ENCODE data around the gene PLSCR4.

Gene PLSCR4

DNA sequence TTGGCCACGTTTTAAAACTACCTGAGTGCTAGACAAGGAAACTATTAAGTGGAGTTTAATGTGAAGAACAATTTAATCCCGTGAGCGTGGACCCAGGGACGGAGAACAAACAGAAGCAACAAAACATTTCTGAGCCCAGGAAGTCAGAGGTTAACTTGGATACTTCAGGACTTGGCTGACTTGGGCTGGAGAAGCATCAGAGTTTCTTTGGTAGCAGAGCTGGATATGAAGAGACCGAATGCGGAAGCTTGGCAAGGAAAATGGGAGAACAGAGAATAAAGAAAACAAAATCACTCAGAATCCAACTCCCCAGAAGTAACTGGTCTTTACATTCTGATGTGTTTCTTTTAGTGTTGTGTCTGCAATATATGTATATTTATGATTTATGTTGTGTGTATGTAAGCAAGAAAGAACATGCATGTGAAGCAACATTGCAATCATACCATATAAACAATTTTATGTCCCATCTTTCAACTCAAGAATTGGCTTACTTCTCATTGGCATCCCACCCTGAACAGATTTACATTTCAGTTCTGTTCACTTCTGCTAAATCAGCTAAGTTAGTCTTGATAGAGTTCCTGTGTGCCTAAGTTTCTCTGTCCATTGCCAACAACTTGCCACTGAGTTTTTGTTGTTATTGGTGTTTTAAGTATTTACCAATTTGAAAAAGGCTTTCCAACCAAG, 72.8 kb downstream of the PLSCR4 start:
- Histone ChIP-seq H3K27me3 (replicated peaks in 2 of 5; ENCODE audit: control insufficient read depth in 4 of 5, insufficient read depth in 5 of 5, low read length in 4 of 5) (no peaks in the 10 kb centered on the region), H3K9me3 (ENCODE audit: control extremely low read depth in 1 of 5, control insufficient read depth in 4 of 5, insufficient read depth in 2 of 5, low read depth in 1 of 5, low read length in 4 of 5) (peaks cover 0 to 1% (median 0%) of the 10 kb centered on the region in 5 experiments), H3K36me3 (ENCODE audit: control insufficient read depth in 4 of 4, insufficient read depth in 4 of 4, low read length in 3 of 4) (no peaks in the 10 kb centered on the region), H3K4me3 (ENCODE audit: control insufficient read depth in 1 of 7, extremely low read depth in 1 of 7, insufficient read depth in 4 of 7, low read depth in 2 of 7, low read length in 6 of 7) (no peak overlapping the region), H3K4me1 (ENCODE audit: control extremely low read depth in 1 of 4, control insufficient read depth in 4 of 4, insufficient read depth in 4 of 4, low read length in 3 of 4) (no peaks in the 10 kb centered on the region), H3K27ac (ENCODE audit: insufficient read depth in 1 of 2, low read depth in 1 of 2, low read length in 2 of 2, poor library complexity in 1 of 2, severe bottlenecking in 2 of 2) (no peak overlapping the region)
- WGBS (ENCODE audit: insufficient coverage), result 93% methylated on average over 4 of the region's 6 CpGs
- ChIA-PET POLR2A (interaction anchor here (1.0 kb wide), 1 partner anchor 13 kb away, joined by 7 read pairs; no protein-coding TSS in a partner anchor), CTCF (interaction anchor here (0.7 to 3.9 kb wide), 4 partner anchors 8 to 113 kb away, joined by 3 to 24 read pairs (median 4); no protein-coding TSS in a partner anchor)
- DNase-seq, result no peak

DNA sequence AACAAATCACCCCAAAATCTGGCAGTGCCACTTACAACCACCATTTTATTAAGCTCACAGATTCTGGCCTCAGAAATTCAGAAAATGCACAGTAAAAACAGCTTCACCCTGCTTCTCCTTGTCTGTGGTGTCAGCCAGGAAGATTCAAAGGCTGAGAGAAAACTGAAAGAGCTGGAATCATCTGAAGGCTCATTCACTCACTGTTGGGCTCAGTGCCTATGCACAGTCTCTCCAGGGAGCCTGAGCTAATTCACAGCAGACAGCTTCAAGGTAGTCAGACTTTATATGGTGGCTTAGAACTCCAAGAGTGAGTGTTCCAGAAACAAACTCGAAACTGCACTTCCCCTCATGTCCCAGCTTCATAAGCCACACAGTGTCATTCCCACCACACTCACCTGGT, 73.4 kb downstream of the PLSCR4 start:
- WGBS (ENCODE audit: insufficient coverage), result 100% methylated on average over 1 of the region's 1 CpG
- no peak overlapping the region for H3K4me3 ChIP-seq (ENCODE audit: control insufficient read depth in 1 of 7, extremely low read depth in 1 of 7, insufficient read depth in 4 of 7, low read depth in 2 of 7, low read length in 6 of 7)
- H3K36me3 ChIP-seq (ENCODE audit: control insufficient read depth in 4 of 4, insufficient read depth in 4 of 4, low read length in 3 of 4), result no peaks in the 10 kb centered on the region
- no peaks in the 10 kb centered on the region for H3K27me3 ChIP-seq (replicated peaks in 2 of 5; ENCODE audit: control insufficient read depth in 4 of 5, insufficient read depth in 5 of 5, low read length in 4 of 5)
- no peak for DNase-seq
- ChIA-PET POLR2A (interaction anchor here (1.0 kb wide), 1 partner anchor 14 kb away, joined by 7 read pairs; no protein-coding TSS in a partner anchor), CTCF (interaction anchor here (0.7 to 3.9 kb wide), 4 partner anchors 8 to 112 kb away, joined by 3 to 24 read pairs (median 4); no protein-coding TSS in a partner anchor)
- no peak overlapping the region for H3K27ac ChIP-seq (ENCODE audit: insufficient read depth in 1 of 2, low read depth in 1 of 2, low read length in 2 of 2, poor library complexity in 1 of 2, severe bottlenecking in 2 of 2)
- no peaks in the 10 kb centered on the region for H3K4me1 ChIP-seq (ENCODE audit: control extremely low read depth in 1 of 4, control insufficient read depth in 4 of 4, insufficient read depth in 4 of 4, low read length in 3 of 4)
- H3K9me3 ChIP-seq (ENCODE audit: control extremely low read depth in 1 of 5, control insufficient read depth in 4 of 5, insufficient read depth in 2 of 5, low read depth in 1 of 5, low read length in 4 of 5), result peaks cover 0 to 1% (median 0%) of the 10 kb centered on the region in 5 experiments

GRCh38 chr3:146177072-146177471, 73.8 kb downstream of the PLSCR4 start:
- WGBS (ENCODE audit: insufficient coverage), result 94% methylated on average over 2 of the region's 3 CpGs
- CTCF ChIA-PET, result interaction anchor here (1.2 to 3.9 kb wide), 2 partner anchors 13 to 112 kb away, joined by 3 to 24 read pairs; no protein-coding TSS in a partner anchor

DNA sequence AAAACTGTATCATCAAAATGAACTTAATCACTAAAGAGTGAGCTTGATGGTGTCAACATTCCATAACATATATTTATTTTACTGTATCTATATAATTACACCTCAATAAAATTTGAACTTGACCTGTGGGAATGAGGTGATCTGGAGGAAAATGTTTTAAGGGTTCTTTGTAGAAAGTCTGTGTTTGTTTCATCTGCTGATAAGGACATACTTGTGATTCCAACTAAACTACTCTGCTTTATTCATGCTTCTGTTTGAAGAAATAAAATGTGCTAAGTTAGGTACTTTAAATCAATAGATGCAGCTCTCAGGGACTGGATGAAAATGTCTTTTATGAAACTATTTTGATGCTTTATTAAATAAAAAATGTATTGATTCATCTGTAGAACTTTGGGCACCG, 78.3 kb downstream of the PLSCR4 start:
- H3K9me3 ChIP-seq (ENCODE audit: control extremely low read depth in 1 of 5, control insufficient read depth in 4 of 5, insufficient read depth in 2 of 5, low read depth in 1 of 5, low read length in 4 of 5), result no peaks in the 10 kb centered on the region
- H3K27me3 ChIP-seq (replicated peaks in 2 of 5; ENCODE audit: control insufficient read depth in 4 of 5, insufficient read depth in 5 of 5, low read length in 4 of 5), result no peaks in the 10 kb centered on the region
- CTCF ChIA-PET, result interaction anchor here (0.8 to 1.0 kb wide), 2 partner anchors 17 to 107 kb away, joined by 3 read pairs; no protein-coding TSS in a partner anchor
- H3K27ac ChIP-seq (ENCODE audit: insufficient read depth in 1 of 2, low read depth in 1 of 2, low read length in 2 of 2, poor library complexity in 1 of 2, severe bottlenecking in 2 of 2), result no peak overlapping the region
- H3K4me3 ChIP-seq (ENCODE audit: control insufficient read depth in 1 of 7, extremely low read depth in 1 of 7, insufficient read depth in 4 of 7, low read depth in 2 of 7, low read length in 6 of 7), result no peak overlapping the region
- POLR2A ChIA-PET, result no interaction called here
- H3K4me1 ChIP-seq (ENCODE audit: control extremely low read depth in 1 of 4, control insufficient read depth in 4 of 4, insufficient read depth in 4 of 4, low read length in 3 of 4), result no peaks in the 10 kb centered on the region
- H3K36me3 ChIP-seq (ENCODE audit: control insufficient read depth in 4 of 4, insufficient read depth in 4 of 4, low read length in 3 of 4), result no peaks in the 10 kb centered on the region
- 100% methylated on average over 1 of the region's 1 CpG for WGBS (ENCODE audit: insufficient coverage)
- no peak for DNase-seq

More at GRCh38 chr3:146177072-146177471, 73.8 kb downstream of the PLSCR4 start:
- Histone ChIP-seq H3K36me3 (ENCODE audit: control insufficient read depth in 4 of 4, insufficient read depth in 4 of 4, low read length in 3 of 4) (no peaks in the 10 kb centered on the region), H3K27ac (ENCODE audit: insufficient read depth in 1 of 2, low read depth in 1 of 2, low read length in 2 of 2, poor library complexity in 1 of 2, severe bottlenecking in 2 of 2) (no peak overlapping the region), H3K4me1 (ENCODE audit: control extremely low read depth in 1 of 4, control insufficient read depth in 4 of 4, insufficient read depth in 4 of 4, low read length in 3 of 4) (no peaks in the 10 kb centered on the region), H3K27me3 (replicated peaks in 2 of 5; ENCODE audit: control insufficient read depth in 4 of 5, insufficient read depth in 5 of 5, low read length in 4 of 5) (no peaks in the 10 kb centered on the region), H3K4me3 (ENCODE audit: control insufficient read depth in 1 of 7, extremely low read depth in 1 of 7, insufficient read depth in 4 of 7, low read depth in 2 of 7, low read length in 6 of 7) (no peak overlapping the region), H3K9me3 (ENCODE audit: control extremely low read depth in 1 of 5, control insufficient read depth in 4 of 5, insufficient read depth in 2 of 5, low read depth in 1 of 5, low read length in 4 of 5) (peaks cover 0 to 1% (median 0%) of the 10 kb centered on the region in 5 experiments)
- no peak for DNase-seq
- POLR2A ChIA-PET, result interaction anchor here (1.0 kb wide), 1 partner anchor 14 kb away, joined by 7 read pairs; no protein-coding TSS in a partner anchor

DNA sequence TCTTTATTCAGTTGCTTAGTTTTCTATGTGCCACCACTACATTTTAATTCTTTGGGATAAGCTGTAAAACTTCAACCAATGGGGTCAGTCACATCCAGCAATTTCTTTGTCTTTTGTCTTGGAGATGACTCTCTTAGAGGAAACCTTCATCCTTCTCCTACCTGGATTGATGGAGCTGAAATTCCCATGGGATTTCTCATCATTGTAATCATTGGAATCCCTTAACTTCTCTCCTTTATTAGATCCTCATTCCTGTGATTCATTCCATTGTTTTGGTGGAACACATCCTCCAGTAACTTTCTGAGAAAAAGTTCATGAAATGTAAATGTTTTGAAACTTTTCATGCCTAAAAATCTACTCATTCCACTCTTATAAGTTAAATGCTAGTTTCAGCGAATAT, 80.3 kb downstream of the PLSCR4 start:
- Histone ChIP-seq H3K4me1 (ENCODE audit: control extremely low read depth in 1 of 4, control insufficient read depth in 4 of 4, insufficient read depth in 4 of 4, low read length in 3 of 4) (no peaks in the 10 kb centered on the region), H3K27ac (ENCODE audit: insufficient read depth in 1 of 2, low read depth in 1 of 2, low read length in 2 of 2, poor library complexity in 1 of 2, severe bottlenecking in 2 of 2) (no peak overlapping the region), H3K27me3 (replicated peaks in 2 of 5; ENCODE audit: control insufficient read depth in 4 of 5, insufficient read depth in 5 of 5, low read length in 4 of 5) (no peaks in the 10 kb centered on the region), H3K4me3 (ENCODE audit: control insufficient read depth in 1 of 7, extremely low read depth in 1 of 7, insufficient read depth in 4 of 7, low read depth in 2 of 7, low read length in 6 of 7) (no peak overlapping the region), H3K36me3 (ENCODE audit: control insufficient read depth in 4 of 4, insufficient read depth in 4 of 4, low read length in 3 of 4) (no peaks in the 10 kb centered on the region), H3K9me3 (ENCODE audit: control extremely low read depth in 1 of 5, control insufficient read depth in 4 of 5, insufficient read depth in 2 of 5, low read depth in 1 of 5, low read length in 4 of 5) (no peaks in the 10 kb centered on the region)
- DNase-seq, result no peak
- WGBS (ENCODE audit: insufficient coverage), result no CpG with 5 or more reads among the region's 1 CpG
- POLR2A ChIA-PET, result no interaction called here
- CTCF ChIA-PET, result interaction anchor here (0.7 to 1.1 kb wide), 3 partner anchors 13 to 34 kb away, joined by 3 to 4 read pairs (median 3); no protein-coding TSS in a partner anchor

DNA sequence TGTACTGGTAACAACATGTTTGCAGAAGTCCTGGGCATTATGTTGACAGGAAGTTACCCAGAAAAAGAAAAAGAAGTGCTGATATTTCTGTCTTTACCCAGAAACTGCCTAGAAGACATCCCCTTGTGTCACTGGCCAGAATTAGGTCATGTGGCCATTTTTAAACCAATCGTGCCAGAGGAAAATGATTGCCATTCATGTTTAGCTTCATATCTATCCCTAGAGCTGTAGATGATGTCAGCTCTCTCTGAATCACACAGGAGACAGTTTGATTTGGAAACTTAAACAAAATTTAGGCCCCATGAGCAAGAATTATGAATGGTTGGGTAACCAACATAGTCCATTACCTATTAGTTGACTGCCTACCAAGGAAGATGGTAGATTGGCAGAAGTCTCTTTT, 81.0 kb downstream of the PLSCR4 start:
- CTCF ChIA-PET, result interaction anchor here (0.7 to 1.1 kb wide), 2 partner anchors 14 to 33 kb away, joined by 3 to 4 read pairs; no protein-coding TSS in a partner anchor
- WGBS (ENCODE audit: insufficient coverage), result 100% methylated on average over 1 of the region's 1 CpG

GRCh38 chr3:146166826-146167225, 84.1 kb downstream of the PLSCR4 start:
- ChIA-PET CTCF (interaction anchor here (0.7 to 2.2 kb wide), 3 partner anchors 11 to 21 kb away, joined by 3 to 6 read pairs (median 4); no protein-coding TSS in a partner anchor), POLR2A (interaction anchor here (0.5 kb wide), 1 partner anchor 227 kb away, joined by 3 read pairs; no protein-coding TSS in a partner anchor)
- peaks cover 0 to 7% (median 0%) of the 10 kb centered on the region in 5 experiments for H3K27me3 ChIP-seq (replicated peaks in 2 of 5; ENCODE audit: control insufficient read depth in 4 of 5, insufficient read depth in 5 of 5, low read length in 4 of 5)
- H3K9me3 ChIP-seq (ENCODE audit: control extremely low read depth in 1 of 5, control insufficient read depth in 4 of 5, insufficient read depth in 2 of 5, low read depth in 1 of 5, low read length in 4 of 5), result no peaks in the 10 kb centered on the region
- H3K27ac ChIP-seq (ENCODE audit: insufficient read depth in 1 of 2, low read depth in 1 of 2, low read length in 2 of 2, poor library complexity in 1 of 2, severe bottlenecking in 2 of 2), result no peak overlapping the region
- no peak overlapping the region for H3K4me3 ChIP-seq (ENCODE audit: control insufficient read depth in 1 of 7, extremely low read depth in 1 of 7, insufficient read depth in 4 of 7, low read depth in 2 of 7, low read length in 6 of 7)
- no CpG with 5 or more reads among the region's 3 CpGs for WGBS (ENCODE audit: insufficient coverage)
- H3K4me1 ChIP-seq (ENCODE audit: control extremely low read depth in 1 of 4, control insufficient read depth in 4 of 4, insufficient read depth in 4 of 4, low read length in 3 of 4), result peaks cover under 1 to 8% (median 2%) of the 10 kb centered on the region in 4 experiments
- no peak for DNase-seq
- H3K36me3 ChIP-seq (ENCODE audit: control insufficient read depth in 4 of 4, insufficient read depth in 4 of 4, low read length in 3 of 4), result no peaks in the 10 kb centered on the region

More for the DNA sequence above, 81.0 kb downstream of the PLSCR4 start:
- POLR2A ChIA-PET, result no interaction called here
- no peaks in the 10 kb centered on the region for H3K36me3 ChIP-seq (ENCODE audit: control insufficient read depth in 4 of 4, insufficient read depth in 4 of 4, low read length in 3 of 4)
- H3K27me3 ChIP-seq (replicated peaks in 2 of 5; ENCODE audit: control insufficient read depth in 4 of 5, insufficient read depth in 5 of 5, low read length in 4 of 5), result no peaks in the 10 kb centered on the region
- H3K27ac ChIP-seq (ENCODE audit: insufficient read depth in 1 of 2, low read depth in 1 of 2, low read length in 2 of 2, poor library complexity in 1 of 2, severe bottlenecking in 2 of 2), result no peak overlapping the region
- H3K4me3 ChIP-seq (ENCODE audit: control insufficient read depth in 1 of 7, extremely low read depth in 1 of 7, insufficient read depth in 4 of 7, low read depth in 2 of 7, low read length in 6 of 7), result no peak overlapping the region
- no peak for DNase-seq
- H3K4me1 ChIP-seq (ENCODE audit: control extremely low read depth in 1 of 4, control insufficient read depth in 4 of 4, insufficient read depth in 4 of 4, low read length in 3 of 4), result no peaks in the 10 kb centered on the region
- H3K9me3 ChIP-seq (ENCODE audit: control extremely low read depth in 1 of 5, control insufficient read depth in 4 of 5, insufficient read depth in 2 of 5, low read depth in 1 of 5, low read length in 4 of 5), result no peaks in the 10 kb centered on the region

All from common myeloid progenitor, CD34-positive (primary cell).